GM19328 (cell line): ENCODE results near the gene CIBAR2.
"Not testable (repeated sequence)": the region's sequence is repeated elsewhere in the genome, so short reads cannot be mapped to it uniquely, and the experiment has no call there.

Experiments used
- ATAC-seq: cut with Tn5 transposase; IDR thresholded peaks from one replicate; pipeline ENCODE4 v1.9.1; 2021; ENCODE audit warnings: mild to moderate bottlenecking, moderate library complexity; ENCODE audit not compliant: unreplicated experiment

The CIBAR2 gene

DNA sequence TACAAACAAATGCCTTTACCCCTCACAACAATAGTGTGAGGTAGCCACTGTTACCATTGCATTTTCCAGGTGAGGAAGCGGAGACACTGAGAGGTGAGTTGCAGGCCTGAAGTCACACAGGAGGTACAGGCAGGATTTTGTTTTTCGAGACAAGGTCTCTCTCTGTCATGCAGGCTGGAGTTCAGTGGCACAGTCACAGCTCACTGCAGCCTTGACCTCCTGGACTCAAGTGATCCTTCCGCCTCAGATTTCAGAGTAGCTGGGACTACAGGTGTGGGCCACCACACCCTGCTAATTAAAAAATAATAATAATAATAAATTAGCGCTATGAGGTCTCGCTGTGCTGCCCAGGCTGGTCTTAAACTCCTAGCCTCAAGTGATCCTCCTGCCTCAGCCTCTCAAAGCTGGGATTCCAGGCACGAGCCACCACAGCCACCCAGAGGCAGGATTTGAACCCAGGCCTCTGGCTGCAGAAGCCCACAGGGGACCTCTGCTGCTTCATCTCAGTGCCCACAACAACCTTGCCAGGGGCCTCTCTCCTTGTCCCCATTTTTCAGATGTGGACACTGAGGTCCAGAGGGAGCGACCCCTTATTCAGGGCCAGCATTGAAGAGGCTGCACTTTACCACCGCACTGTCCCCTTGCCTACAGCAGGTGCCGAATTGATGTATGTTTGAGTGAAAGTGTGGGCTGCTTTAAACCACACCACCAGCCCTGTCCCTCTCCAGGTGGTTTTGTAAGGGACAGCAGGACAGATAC is 16.0 kb upstream of the CIBAR2 start:
- ATAC-seq = no peak

GRCh38 chr16:85127379-85127723 is 15.1 kb upstream of the CIBAR2 start:
- no peak for ATAC-seq

DNA sequence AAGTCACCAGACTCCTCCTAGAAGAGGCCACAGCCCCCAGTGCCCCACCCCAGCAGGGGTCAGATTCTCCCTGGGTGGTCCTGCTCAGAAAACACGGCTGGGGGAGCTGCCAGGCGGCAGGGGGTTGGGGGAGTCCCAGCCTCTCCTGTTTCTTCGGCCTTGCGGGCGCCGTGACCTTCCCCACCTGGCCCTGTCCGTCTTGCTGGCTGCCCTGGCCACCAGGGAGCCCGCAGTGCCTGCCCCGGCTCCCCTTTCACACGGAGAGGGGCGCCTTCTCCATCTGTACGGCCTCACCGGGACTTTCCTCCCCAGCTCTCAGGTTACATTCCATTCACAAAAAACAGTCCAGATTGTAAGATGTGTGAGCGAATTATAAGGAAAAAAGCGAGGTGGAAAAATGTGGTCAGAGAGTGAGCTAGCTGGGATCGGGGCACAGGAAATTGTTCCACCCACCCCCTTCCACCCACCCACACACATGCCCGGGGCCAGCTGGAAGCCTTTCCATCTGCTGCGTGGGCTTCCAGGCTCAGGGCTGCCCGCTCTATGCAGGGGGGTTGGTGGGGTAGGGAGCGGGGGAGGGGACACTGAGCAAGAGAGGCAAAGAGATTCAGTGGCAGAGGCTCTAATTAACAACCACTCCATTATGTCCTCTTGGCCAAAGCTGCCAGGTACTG is 14.6 kb upstream of the CIBAR2 start:
- no peak for ATAC-seq

DNA sequence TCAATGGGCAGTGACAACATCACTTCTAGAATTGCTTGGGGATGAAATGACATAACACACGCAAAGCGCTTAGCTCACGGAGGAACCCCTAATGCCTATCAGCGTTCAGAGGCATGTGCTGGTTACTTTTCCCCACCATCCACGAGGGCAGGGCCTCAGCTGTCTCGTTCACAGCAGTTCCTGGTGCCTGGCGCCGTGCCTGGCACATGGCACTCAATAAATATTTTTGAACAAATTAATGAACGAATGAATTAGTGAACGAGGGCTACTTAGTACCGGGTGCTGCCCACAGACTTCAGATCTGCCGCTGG is 14.1 kb upstream of the CIBAR2 start:
- no peak for ATAC-seq

GRCh38 chr16:85125570-85126393 is 13.5 kb upstream of the CIBAR2 start:
- ATAC-seq = no peak

GRCh38 chr16:85124636-85125346 is 12.5 kb upstream of the CIBAR2 start:
- ATAC-seq = no peak

DNA sequence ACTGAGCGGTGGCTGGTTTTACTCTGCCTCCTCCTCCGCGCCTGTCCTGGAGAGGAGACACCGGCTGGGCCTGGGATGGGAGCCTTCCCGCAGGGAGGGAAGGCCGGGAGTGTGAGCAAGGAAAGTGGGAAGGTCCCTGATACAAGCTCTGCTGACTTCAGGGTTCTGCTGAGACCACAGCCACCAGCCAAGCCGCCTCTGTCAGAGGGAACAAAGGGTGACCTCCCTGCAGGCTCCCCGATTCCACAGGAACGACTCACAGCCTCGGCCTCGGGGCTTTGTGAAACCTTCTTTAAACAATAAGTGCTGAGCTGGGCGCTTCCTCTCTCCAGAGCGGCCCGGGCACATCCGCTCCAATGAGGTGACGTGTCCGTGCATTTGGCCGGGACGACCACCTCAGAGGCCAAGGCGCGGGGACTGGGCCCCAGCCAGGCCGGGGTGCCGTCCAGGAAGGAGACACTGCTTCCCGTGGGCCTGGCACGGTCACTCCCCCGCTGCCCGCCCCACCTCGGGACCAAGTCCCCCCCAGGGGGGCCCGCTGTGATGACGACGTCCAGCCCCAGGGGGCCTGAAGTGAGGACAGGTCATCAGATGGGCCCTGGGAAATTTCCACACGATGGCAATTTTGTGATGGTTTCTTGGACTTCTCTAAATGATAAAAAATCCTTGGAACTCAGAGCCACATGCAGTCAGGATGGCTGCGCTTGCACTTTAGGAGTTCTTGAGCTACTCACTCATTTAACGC is 11.8 kb upstream of the CIBAR2 start:
- no peak for ATAC-seq

- not testable (repeated sequence) for ATAC-seq
Observed at GRCh38 chr16:85123441-85123840, 11.2 kb upstream of the CIBAR2 start.

- no peak for ATAC-seq
Observed at GRCh38 chr16:85120006-85120340, 7.7 kb upstream of the CIBAR2 start.

GRCh38 chr16:85117418-85117817 is 5.1 kb upstream of the CIBAR2 start:
- no peak for ATAC-seq

GRCh38 chr16:85114909-85115567 is 2.8 kb upstream of the CIBAR2 start:
- ATAC-seq = no peak

DNA sequence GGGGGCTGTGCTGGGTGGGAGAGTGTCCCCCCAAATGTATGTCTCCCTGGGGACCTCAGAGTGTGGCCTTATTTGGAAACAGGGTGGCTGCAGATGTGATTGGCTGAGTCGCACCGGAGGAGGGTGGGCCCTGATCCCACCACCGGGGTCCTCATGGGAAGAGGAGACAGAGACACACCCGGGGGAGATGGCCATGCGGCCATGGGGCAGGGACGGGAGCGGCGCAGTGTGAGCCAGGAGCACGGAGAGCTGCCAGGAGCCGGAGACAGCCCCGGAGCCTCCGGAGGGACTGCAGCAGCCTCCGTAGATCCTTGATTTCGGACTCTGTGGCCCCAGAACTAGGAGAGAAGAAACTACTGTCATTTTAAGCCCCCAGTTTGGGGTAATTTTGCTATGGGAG is 1.6 kb upstream of the CIBAR2 start:
- ATAC-seq = no peak

DNA sequence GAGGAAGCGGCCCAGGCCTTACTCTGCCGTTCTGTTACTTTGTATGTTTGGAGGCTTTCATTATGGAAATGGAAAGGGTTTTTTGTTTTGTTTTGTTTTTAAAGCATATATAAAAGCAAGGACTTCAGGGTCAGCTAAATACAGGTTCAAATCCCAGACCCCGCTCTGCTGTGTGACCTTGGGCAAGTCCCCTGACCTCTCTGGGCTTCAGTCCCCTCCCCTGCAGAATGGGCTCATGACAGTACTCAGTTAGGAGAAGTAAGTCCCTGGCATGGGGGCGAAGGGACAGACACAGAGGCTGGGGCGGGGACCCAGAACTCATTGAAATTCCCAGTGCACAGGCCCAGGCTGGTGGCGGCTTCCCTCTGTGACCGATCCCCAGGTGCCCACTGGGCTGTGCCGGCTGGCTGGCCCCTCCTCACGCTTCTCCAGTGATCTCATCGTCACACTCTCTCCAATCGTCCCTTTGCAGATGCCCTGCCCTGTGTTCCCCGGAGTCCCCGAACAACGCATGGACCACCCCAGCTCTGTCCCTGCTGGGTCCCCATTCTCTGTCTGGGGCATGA is 979 bp upstream of the CIBAR2 start:
- ATAC-seq = no peak

DNA sequence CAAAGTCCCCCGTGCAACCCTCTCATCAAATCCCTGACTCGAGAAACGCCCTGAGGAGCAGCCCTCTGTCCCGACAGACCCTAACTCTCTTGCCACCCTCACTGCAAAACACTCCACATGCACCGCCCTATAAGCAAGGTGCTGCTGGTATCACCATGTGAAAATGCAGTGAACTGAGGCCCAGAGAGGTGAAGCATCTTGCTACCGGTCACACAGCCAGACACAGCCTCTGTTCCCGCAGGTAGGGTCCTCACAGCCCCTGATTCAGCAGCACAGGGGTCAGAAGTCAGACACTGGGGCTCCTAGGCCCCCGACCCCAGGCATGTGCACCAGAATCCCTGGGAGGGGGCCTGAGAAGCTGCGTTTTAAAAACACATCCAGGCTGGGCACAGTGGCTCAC is 1.1 kb downstream of the CIBAR2 start:
- ATAC-seq = no peak

GRCh38 chr16:85110105-85110504 is 2.2 kb downstream of the CIBAR2 start:
- ATAC-seq = no peak

DNA sequence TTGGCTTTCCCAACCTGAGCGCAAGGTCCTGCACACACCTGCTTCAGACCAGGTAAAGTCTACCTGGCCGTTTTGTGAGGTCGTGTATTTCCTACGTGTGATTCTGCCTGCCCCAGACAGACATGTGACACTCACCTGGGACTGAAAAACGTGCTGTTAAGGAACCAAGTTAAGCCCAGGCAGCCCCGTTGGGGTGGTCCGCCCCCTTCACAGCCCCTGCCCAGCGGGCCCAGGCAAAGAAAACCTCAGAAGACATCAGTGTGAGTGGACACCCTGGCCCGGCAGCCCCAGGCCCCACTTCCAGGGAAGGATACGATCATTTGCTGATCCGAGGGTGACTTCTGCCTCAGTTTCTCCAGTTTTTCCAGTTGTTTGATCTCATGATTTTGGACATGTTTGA is 4.7 kb downstream of the CIBAR2 start:
- ATAC-seq = no peak

- ATAC-seq = no peak
Observed at GRCh38 chr16:85107083-85107482, 5.2 kb downstream of the CIBAR2 start.

DNA sequence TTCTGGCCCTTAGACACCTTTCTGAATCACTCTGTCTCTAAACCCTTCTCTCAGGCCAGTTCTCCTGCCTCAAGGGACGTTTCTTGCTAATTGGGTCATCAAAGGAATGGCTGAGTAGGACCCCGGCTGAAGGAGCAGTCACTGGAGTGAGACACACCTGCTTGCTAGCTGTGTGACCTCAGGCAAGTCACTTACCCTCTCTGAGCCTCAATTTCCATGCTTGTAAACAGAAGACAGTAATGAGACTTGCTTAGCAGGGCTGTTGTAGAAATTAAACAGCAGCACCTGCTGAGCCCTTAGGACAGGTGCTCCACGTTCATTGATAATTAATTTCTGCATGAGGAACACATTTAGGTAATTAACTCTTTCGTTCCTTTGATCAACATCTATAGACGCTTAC is 6.8 kb downstream of the CIBAR2 start:
- ATAC-seq = no peak

DNA sequence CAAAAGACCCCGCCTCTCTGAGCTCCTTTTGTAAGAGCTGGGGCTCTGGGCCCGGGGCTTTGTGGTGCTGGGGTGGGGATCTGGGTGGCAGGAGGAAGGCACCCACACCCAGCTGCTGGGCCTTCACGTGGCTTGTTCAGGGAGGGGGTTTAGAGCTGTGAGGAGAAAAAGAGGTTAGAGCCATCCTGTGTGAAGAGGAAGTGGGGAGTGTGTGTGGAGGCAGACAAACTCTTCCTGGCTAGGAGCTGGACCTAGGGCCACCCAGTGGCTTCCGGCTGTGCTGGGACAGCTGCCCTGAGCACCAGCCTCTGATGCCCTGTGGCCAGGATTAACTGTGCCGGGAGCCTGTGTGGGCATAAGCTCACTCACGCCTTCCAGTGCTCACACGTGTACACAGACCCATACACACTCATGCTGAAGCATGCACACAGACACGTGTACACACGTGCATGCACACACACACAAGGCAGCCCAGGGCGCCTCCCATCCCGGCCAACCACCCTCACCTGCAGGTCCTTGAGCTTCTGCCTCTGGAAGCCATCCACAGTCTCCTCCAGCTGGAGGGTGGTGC is 7.4 kb downstream of the CIBAR2 start:
- ATAC-seq = no peak

DNA sequence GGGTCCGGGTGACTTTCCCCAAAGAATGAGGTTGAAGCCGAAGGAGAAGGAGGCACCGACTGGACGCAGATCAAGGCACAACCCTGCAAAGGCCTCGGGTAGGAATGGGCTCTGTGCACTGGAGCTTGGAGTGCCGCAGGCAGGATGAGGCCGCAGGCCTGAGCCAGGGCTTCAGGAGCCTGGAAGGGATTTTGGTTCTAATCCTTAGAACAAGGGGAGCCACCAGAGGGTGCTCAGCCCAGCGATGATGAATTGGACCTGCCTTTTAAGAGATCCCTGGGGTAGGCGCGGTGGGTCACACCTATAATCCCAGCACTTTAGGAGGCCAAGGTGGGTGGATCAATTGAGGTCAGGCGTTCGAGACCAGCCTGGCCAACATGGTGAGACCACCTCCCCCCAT is 8.1 kb downstream of the CIBAR2 start:
- no peak for ATAC-seq
